Measurements from ENCODE around the gene GOLPH3L. TPM values are rescaled to one million over a fixed set of nuclear protein-coding genes. Genes with fewer than 3 reads are reported as not detected.
A peak's percentile ranks its signal among the peaks of the same experiment; 100 is the strongest.
"Not testable (repeated sequence)": the region's sequence is repeated elsewhere in the genome, so short reads cannot be mapped to it uniquely, and the experiment has no call there.

The GOLPH3L gene
- total RNA-seq, 1 donor from 2014 or later, result 17.4 TPM

- DNase-seq, result not testable (repeated sequence)
These were observed 39.9 kb downstream of the GOLPH3L start for GRCh38 chr1:150657064-150657463.

- DNase-seq, result not testable (repeated sequence)
These were observed 42.3 kb downstream of the GOLPH3L start for GRCh38 chr1:150654635-150655034.

- no peak for DNase-seq
These were observed 46.8 kb downstream of the GOLPH3L start for GRCh38 chr1:150650193-150650592.

- DNase-seq, result no peak
These were observed 47.4 kb downstream of the GOLPH3L start for GRCh38 chr1:150649441-150650075.

- DNase-seq, result no peak
These were observed 54.7 kb downstream of the GOLPH3L start for GRCh38 chr1:150642296-150642695.

- DNase-seq, result not testable (repeated sequence)
These were observed 55.7 kb downstream of the GOLPH3L start for GRCh38 chr1:150641126-150641815.

GRCh38 chr1:150638430-150638829 is 58.5 kb downstream of the GOLPH3L start:
- not testable (repeated sequence) for DNase-seq

GRCh38 chr1:150634839-150635622 is 61.9 kb downstream of the GOLPH3L start:
- DNase-seq, result not testable (repeated sequence)

GRCh38 chr1:150629115-150629928 is 67.6 kb downstream of the GOLPH3L start, which contains the start of gene ENSA:
ENSA (minus strand) TSS chr1:150629612; CDS start chr1:150629470, 142 bp downstream.
- DNase-seq, result peak; percentile 100

- no peak for DNase-seq
These were observed 68.2 kb downstream of the GOLPH3L start for GRCh38 chr1:150628766-150629114.

- no peak for DNase-seq
These were observed 69.0 kb downstream of the GOLPH3L start for GRCh38 chr1:150627826-150628410.

GRCh38 chr1:150626150-150626549 is 70.8 kb downstream of the GOLPH3L start:
- no peak for DNase-seq

- DNase-seq, result not testable (repeated sequence)
These were observed 72.4 kb downstream of the GOLPH3L start for GRCh38 chr1:150624546-150624945.

- not testable (repeated sequence) for DNase-seq
These were observed 72.8 kb downstream of the GOLPH3L start for GRCh38 chr1:150624134-150624533.

- peak; percentile 59 for DNase-seq
These were observed 74.5 kb downstream of the GOLPH3L start for GRCh38 chr1:150622303-150622975.

- DNase-seq, result peak; percentile 87
These were observed 75.3 kb downstream of the GOLPH3L start for GRCh38 chr1:150621497-150622302.

- DNase-seq, result no peak
These were observed 76.0 kb downstream of the GOLPH3L start for GRCh38 chr1:150620919-150621318.

- DNase-seq, result peak; percentile 84
These were observed 77.1 kb downstream of the GOLPH3L start for GRCh38 chr1:150619576-150620509.
